IPS-15b (cell line): ENCODE data around the gene SHC2.
"Not testable (repeated sequence)": the region's sequence is repeated elsewhere in the genome, so short reads cannot be mapped to it uniquely, and the experiment has no call there.

Experiments used
- H3K27me3 ChIP-seq: one replicate; pipeline ENCODE4 v1.6.1; 2013; ENCODE audit warnings: low read length; ENCODE audit not compliant: control insufficient read depth, insufficient read depth
- H3K36me3 ChIP-seq: one replicate; pipeline ENCODE4 v1.6.1; 2013; ENCODE audit warnings: low read length; ENCODE audit not compliant: control insufficient read depth, insufficient read depth
- H3K4me1 ChIP-seq: one replicate; pipeline ENCODE4 v1.6.1; 2013; ENCODE audit warnings: mild to moderate bottlenecking, low read length; ENCODE audit not compliant: control insufficient read depth, insufficient read depth
- H3K4me3 ChIP-seq: one replicate; pipeline ENCODE4 v1.5.1; 2013; ENCODE audit warnings: low read depth, low read length
- H3K9ac ChIP-seq: one replicate; pipeline ENCODE4 v1.6.1; 2013; ENCODE audit warnings: low read depth, mild to moderate bottlenecking, low read length
- H3K9me3 ChIP-seq: one replicate; pipeline ENCODE4 v1.6.1; 2013; ENCODE audit warnings: mild to moderate bottlenecking, low read length; ENCODE audit not compliant: control insufficient read depth, insufficient read depth

Gene SHC2

DNA sequence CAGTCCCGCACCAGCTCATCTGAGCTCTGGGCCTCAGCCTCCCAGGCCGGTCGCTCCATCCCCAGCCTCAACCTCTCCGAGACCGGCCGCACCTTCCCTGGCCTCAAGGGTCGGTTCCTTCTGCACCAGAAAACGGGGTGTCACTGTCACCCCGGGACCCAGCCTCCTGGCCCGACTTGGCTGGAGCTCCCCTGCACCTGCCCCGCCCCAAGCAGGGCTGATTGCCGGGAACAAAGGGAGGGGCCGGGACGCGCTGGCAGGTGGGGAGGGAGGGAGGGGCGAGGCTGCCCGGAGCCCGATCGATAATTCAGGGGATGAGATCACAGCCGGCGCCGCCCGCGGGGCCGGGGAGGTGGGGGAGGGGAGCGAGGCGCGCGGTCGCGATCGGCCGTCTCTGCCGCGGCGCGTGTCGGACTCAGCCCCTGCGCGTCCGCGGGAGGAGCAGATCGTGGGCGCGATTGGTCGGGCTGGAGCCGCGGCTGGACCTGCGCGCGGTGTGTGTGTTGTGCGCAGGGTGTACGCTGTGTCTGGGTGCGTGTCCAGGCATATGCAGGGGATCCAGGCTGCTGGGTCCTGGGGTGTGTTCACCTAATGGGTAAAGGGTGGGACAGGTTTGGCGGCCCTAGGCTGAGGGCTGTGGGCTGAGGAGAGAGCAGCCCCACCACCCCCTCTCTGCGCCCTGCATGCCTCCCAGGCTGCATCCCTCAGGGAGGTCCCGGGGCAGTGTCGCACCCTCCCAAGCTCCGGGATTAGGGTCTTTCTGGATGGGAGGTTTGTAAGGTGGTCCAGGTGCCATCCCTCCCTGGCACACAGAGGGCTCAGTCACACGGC lies 1.1 kb upstream of the SHC2 start:
- Histone ChIP-seq H3K27me3 (peaks cover 6% of the 10 kb centered on the region), H3K4me1 (peaks cover 3% of the 10 kb centered on the region), H3K4me3 (peak overlapping the region; percentile 63), H3K9ac (peak overlapping the region; percentile 47), H3K9me3 (no peaks in the 10 kb centered on the region), H3K36me3 (no peaks in the 10 kb centered on the region)

DNA sequence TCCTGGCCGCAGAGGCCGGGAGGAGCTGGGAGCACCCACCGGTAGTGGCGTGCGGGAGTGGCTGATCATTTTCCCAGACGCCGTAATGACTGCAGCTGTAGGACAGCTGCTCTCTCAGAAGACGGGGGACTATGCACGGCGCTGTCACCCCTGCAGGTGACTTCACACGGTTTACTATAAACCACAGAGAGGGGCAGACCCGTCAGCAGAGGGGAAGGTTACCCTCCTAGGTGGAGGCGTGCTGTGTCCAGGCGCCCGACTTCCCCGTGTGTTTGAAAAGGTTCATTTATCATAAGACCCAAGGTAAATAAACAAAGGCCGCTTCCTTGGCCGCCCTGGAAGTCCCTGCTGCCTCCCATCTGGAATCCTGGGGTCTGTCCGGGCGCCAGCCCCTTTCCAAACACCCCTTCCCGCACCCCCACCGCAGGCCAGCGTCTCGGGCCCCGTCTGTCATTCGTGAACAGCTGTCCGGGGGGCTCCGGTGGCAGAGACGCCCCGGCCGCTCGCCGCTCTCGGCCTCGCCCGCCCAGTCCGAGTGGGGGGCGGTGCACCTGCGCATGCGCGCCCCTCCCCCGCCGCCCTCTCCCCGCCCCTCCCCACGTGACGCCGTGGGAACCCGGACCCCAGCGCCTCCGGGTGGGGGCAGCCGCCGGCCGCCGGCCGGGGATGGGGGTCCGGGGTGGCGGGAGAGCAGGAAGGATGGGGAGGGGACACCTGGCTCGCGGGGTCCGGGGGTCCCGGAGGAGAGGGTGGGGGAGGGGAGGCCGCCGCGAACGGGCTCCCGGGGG lies 915 bp downstream of the SHC2 start:
- peak overlapping the region; percentile 70 for H3K4me3 ChIP-seq
- peaks cover 6% of the 10 kb centered on the region for H3K36me3 ChIP-seq
- peak overlapping the region; percentile 60 for H3K9ac ChIP-seq
- no peaks in the 10 kb centered on the region for H3K9me3 ChIP-seq
- peaks cover 6% of the 10 kb centered on the region for H3K27me3 ChIP-seq
- peaks cover 3% of the 10 kb centered on the region for H3K4me1 ChIP-seq

DNA sequence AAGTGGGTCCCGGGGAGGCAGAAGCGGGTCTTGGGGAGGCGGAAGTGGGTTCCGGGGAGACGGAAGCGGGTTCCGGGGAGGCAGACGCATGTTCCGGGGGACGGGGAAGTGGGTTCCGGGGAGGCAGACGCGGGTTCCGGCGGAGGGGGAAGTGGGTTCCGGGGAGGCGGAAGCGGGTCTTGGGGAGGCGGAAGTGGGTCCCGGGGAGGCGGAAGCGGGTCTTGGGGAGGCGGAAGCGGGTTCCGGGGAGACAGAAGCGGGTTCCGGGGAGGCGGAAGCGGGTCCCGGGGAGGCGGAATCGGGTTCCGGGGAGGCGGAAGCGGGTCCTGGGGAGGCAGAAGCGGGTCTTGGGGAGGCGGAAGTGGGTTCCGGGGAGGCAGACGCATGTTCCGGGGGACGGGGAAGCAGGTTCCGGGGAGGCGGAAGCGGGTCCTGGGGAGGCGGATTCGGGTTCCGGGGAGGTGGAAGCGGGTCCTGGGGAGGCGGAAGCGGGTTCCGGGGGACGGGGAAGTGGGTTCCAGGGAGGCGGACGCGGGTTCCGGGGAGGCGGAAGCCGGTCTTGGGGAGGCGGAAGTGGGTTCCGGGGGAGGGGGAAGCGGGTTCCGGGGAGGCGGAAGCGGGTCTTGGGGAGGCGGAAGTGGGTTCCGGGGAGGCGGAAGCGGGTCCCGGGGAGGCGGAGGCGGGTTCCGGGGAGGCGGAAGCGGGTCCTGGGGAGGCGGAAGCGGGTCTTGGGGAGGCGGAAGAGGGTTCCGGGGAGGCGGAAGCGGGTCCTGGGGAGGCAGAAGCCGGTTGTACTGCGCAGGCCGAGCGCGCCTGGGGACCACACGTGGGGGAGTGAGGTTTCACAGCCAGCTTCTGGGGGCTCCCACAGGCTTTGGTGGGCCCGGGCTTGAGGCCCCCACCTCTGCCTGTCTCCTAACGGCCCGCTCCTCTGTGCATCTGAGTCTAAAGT lies 2.5 kb downstream of the SHC2 start:
- Histone ChIP-seq H3K27me3 (peaks cover 6% of the 10 kb centered on the region), H3K4me1 (peaks cover 3% of the 10 kb centered on the region), H3K4me3 (no peak overlapping the region), H3K9ac (no peak overlapping the region), H3K36me3 (peaks cover 6% of the 10 kb centered on the region), H3K9me3 (no peaks in the 10 kb centered on the region)

DNA sequence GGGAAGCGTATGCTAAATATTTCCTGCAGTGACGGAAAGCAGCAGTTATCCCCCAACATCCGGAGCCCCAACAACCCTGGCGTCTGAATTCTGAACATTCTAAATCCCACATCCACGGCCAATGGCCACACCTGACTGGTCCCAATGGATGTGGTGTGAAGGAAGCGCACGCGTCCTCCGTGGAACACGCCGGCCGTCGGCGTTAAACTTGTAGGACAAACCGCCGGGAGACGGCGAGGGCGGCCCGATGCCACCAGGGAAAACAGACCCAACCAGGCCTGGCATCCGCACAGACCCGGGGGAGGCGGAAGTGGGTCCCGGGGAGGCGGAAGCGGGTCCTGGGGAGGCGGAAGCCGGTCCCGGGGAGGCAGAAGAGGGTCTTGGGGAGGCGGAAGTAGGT lies 3.2 kb downstream of the SHC2 start:
- H3K36me3 ChIP-seq: peaks cover 6% of the 10 kb centered on the region
- no peaks in the 10 kb centered on the region for H3K9me3 ChIP-seq
- peaks cover 6% of the 10 kb centered on the region for H3K27me3 ChIP-seq
- no peak overlapping the region for H3K4me3 ChIP-seq
- H3K9ac ChIP-seq: no peak overlapping the region
- H3K4me1 ChIP-seq: peaks cover 3% of the 10 kb centered on the region

DNA sequence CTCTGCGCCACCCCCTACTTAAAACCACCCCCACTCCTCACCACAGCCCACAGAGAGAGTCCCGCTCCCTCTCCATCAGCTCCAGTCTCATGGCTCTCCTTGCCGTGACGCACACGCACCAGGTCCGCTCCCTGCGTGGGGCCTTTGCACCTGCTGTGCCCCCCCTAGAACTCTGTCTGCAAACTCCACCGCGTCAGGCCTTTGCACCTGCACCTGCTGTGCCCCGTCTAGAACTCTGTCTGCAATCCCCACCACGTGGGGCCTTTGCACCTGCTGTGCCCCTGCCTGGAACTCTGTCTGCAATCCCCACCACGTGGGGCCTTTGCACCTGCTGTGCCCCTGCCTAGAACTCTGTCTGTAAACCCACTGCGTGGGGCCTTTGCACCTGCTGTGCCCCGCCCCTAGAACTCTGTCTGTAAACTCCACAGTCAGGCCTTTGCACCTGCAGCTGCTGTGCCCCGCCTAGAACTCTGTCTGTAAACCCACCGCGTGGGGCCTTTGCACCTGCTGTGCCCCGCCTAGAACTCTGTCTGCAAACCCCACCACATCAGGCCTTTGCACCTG lies 4.2 kb downstream of the SHC2 start:
- no peak overlapping the region for H3K4me3 ChIP-seq
- no peak overlapping the region for H3K9ac ChIP-seq
- H3K36me3 ChIP-seq: peaks cover 6% of the 10 kb centered on the region
- H3K27me3 ChIP-seq: no peaks in the 10 kb centered on the region
- peaks cover 3% of the 10 kb centered on the region for H3K4me1 ChIP-seq
- no peaks in the 10 kb centered on the region for H3K9me3 ChIP-seq

DNA sequence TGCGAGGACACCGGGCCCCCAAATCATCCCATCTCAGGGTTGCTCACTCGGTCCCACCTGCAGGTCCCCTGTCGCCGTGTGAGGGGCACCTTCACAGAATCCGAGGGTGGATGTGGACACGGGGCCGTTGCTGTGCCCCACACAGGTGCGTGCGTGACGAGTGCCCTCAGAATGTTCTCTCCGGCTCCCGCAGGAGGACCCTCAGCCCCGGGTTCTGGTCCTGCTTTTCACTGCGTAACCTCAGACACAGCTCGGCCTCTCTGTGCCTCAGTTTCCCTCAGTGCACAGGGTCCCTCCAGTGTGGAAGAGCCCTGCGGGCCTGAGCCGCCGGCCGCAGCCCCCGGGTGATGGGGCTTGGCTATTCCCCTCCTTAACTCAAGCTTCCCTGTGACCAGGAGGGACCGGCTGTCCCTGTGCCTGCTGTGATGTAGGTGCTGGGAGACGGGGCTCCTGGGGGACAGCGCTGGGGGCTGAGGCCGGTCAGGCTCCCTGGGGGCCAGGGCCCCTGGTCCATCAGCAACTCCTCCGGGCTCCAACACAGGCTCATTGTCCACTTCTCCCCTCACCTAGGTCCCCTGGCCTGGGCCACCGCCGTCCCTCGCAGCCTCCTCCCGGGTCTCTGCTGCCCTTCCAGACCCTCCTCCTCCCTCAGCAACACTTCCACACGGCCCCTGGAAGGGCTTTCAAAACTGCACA lies 4.8 kb downstream of the SHC2 start:
- no peak overlapping the region for H3K9ac ChIP-seq
- H3K27me3 ChIP-seq: no peaks in the 10 kb centered on the region

DNA sequence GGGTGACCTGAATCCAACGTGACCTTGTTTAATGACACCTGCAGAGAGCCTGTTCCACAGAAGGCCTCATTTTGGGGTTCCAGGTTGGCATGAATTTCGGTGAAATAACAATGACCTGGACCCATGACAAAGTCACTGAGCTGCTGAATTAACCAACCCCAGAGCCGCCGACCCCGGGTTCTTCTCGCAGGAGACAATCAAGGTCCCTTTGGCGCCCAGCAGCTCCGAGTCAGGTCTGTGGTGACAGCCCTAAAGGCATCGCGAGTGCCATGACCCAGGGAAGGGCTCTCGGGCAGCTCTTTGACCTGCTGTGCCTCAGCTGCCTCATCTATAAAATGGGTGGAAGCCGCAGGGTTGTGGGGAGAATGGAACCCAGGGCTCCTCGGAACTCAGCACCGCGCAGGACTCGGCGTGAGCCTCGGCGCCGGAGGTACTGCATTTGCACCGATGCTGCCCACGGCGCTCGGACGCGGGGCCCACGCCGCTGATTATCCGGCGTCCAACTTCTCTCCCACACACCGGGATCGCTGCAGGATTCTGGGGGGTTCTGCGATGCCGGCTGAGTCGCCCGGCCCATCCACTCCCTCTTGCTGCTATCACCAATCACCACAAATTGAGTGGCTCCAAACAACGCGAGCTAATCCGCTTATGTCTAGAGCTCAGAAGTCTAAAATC lies 5.7 kb downstream of the SHC2 start:
- Histone ChIP-seq H3K4me1 (peaks cover 3% of the 10 kb centered on the region), H3K9me3 (no peaks in the 10 kb centered on the region), H3K4me3 (no peak overlapping the region), H3K9ac (no peak overlapping the region), H3K36me3 (peaks cover 12% of the 10 kb centered on the region), H3K27me3 (no peaks in the 10 kb centered on the region)

More for the DNA sequence above, 4.8 kb downstream of the SHC2 start:
- H3K9me3 ChIP-seq: no peaks in the 10 kb centered on the region
- peaks cover 8% of the 10 kb centered on the region for H3K36me3 ChIP-seq
- no peak overlapping the region for H3K4me3 ChIP-seq
- peaks cover 3% of the 10 kb centered on the region for H3K4me1 ChIP-seq

DNA sequence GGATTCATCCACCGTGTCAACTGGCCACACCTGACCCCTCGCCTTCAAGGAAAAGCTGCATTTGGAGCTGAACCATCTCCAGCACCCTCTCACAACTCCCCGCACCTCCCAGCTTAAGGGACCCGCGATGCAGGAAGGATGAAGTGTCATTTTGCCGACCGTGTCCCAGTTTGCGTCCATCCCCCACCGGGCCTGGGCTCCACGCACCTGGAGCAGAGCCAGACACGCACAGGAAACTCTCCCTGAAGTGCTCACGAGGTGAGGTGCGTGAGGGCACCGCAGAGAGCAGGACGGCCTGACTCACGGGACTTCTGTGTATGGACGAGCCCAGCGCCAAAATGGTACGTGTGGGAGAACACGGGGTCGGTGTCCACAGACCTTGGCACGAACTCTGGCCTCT lies 7.2 kb downstream of the SHC2 start:
- H3K9me3 ChIP-seq: no peaks in the 10 kb centered on the region
- H3K9ac ChIP-seq: no peak overlapping the region
- no peak overlapping the region for H3K4me3 ChIP-seq
- H3K27me3 ChIP-seq: no peaks in the 10 kb centered on the region
- no peaks in the 10 kb centered on the region for H3K4me1 ChIP-seq
- H3K36me3 ChIP-seq: peaks cover 12% of the 10 kb centered on the region

DNA sequence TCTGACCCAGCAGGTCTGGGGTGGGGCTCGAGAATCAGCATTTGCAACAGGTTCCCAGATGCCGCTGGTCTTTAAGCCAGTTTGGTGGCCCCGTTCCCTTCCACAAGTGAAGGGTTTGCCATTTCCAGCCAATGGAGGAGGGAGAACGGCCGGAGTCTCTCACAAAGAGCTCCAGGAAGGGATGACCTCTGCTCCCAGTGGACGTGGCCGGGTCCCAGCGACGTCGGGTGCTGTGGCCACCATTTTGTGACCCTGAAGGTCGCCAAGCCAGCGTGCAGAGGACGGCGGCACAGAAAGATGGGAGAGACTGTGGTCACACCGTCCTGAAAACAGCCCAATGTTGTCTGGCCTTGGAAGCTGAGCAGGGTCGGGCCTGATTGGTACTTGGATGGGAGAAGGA lies 8.0 kb downstream of the SHC2 start:
- no peak overlapping the region for H3K9ac ChIP-seq
- peaks cover 16% of the 10 kb centered on the region for H3K36me3 ChIP-seq
- H3K4me1 ChIP-seq: no peaks in the 10 kb centered on the region
- H3K9me3 ChIP-seq: no peaks in the 10 kb centered on the region
- no peak overlapping the region for H3K4me3 ChIP-seq
- no peaks in the 10 kb centered on the region for H3K27me3 ChIP-seq

DNA sequence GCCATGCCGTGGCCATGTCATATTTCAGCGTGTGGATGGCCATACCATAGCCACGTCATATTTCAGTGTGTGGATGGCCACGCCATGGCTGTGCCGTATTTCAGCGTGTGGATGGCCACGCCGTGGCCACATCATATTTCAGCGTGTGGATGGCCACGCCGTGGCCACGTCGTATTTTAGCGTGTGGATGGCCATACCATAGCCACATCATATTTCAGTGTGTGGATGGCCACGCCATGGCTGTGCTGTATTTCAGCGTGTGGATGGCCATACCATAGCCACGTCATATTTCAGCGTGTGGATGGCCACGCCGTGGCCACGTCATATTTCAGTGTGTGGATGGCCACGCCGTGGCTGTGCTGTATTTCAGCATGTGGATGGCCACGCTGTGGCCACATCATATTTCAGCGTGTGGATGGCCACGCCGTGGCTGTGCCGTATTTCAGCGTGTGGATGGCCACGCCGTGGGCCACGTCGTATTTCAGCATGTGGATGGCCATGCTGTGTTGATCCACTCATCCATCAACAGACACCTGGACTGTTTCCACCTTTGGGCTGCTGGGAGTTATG lies 9.8 kb downstream of the SHC2 start:
- H3K36me3 ChIP-seq: peaks cover 16% of the 10 kb centered on the region

More for the DNA sequence above, 9.8 kb downstream of the SHC2 start:
- not testable (repeated sequence) for H3K4me1 ChIP-seq, H3K9ac ChIP-seq, H3K27me3 ChIP-seq, H3K9me3 ChIP-seq, H3K4me3 ChIP-seq
